Tibial artery (tissue), 4 donors: ENCODE results near the gene IL17B.

Experiments used
- DNase-seq, 2 donors: peaks; one replicate each; pipeline ENCODE4 v3.0.0-alpha.2; 2019
- H3K27ac ChIP-seq, 2 donors: fragments of 200-600 bp; sonication (generic) in 1 of 2; 1 replicate in 1 of 2; 2 replicates in 1 of 2; pipeline ENCODE4 v1.5.1; 2018 to 2019; ENCODE audit warnings: mild to moderate bottlenecking in 1 of 2
- H3K27me3 ChIP-seq, 2 donors: fragments of 200-600 bp; sonication (generic) in 1 of 2; one replicate each; pipeline versions ENCODE4 v1.5.1 to v1.6.0; 2016 to 2019
- H3K36me3 ChIP-seq, 3 donors: fragments of 200-600 bp; sonication (generic) in 2 of 3; one replicate each; pipeline ENCODE4 v1.5.1; 2016 to 2019; ENCODE audit warnings: mild to moderate bottlenecking in 2 of 3
- H3K4me1 ChIP-seq, 4 donors: fragments of 200-600 bp; sonication (generic) in 2 of 4; 1 replicate in 3 of 4; 2 replicates in 1 of 4; pipeline ENCODE4 v1.5.1; 2016 to 2019
- H3K4me3 ChIP-seq, 2 donors: fragments of 200-600 bp; sonication (generic) in 1 of 2; 1 replicate in 1 of 2; 2 replicates in 1 of 2; pipeline ENCODE4 v1.5.1; 2018 to 2019; ENCODE audit warnings: mild to moderate bottlenecking in 2 of 2
- H3K9me3 ChIP-seq, 3 donors: fragments of 200-600 bp; sonication (generic) in 1 of 3; one replicate each; pipeline ENCODE4 v1.5.1; 2016 to 2019
- CTCF ChIP-seq, 2 experiments: fragments of 200-600 bp in 1 of 2; fragments of 450-650 bp in 1 of 2; IDR thresholded peaks; one replicate each; pipeline ENCODE4 v1.5.1; 2017 to 2019; ENCODE audit warnings: antibody characterized with exemption in 2 of 2, mild to moderate bottlenecking in 1 of 2, moderate library complexity in 1 of 2
- intact Hi-C: fragments of 100-400 bp; cut with DNase I; formaldehyde crosslinking; loops from one replicate; pipeline ENCODE4 v1.15.0; 2023; ENCODE audit warnings: low total_unique reads

Gene IL17B

GRCh38 chr5:149421372-149421685 is 42.2 kb upstream of the IL17B start:
- Histone ChIP-seq H3K36me3 (peaks cover 88 to 99% (median 90%) of the 10 kb centered on the region in 3 donors), H3K4me1 (peaks cover 5 to 86% (median 74%) of the 10 kb centered on the region in 4 donors), H3K27ac (peak overlapping the region; percentile 90 to 98), H3K9me3 (no peaks in the 10 kb centered on the region), H3K27me3 (no peaks in the 10 kb centered on the region), H3K4me3 (peak overlapping the region; percentile 0 to 66)
- DNase-seq = no peak
- intact Hi-C loops = loop anchor here (5.0 kb wide), 1 partner anchor 39 kb away; no protein-coding TSS in a partner anchor
- no peak for TF ChIP-seq CTCF (IDR thresholded peaks at IDR 0.05)

GRCh38 chr5:149420545-149421371 is 41.7 kb upstream of the IL17B start:
- Histone ChIP-seq H3K4me1 (peaks cover 5 to 92% (median 75%) of the 10 kb centered on the region in 4 donors), H3K4me3 (peak overlapping the region; percentile 66 to 94), H3K27me3 (no peaks in the 10 kb centered on the region), H3K27ac (peak overlapping the region; percentile 90 to 98), H3K36me3 (peaks cover 88 to 99% (median 90%) of the 10 kb centered on the region in 3 donors), H3K9me3 (no peaks in the 10 kb centered on the region)
- TF ChIP-seq CTCF (IDR thresholded peaks at IDR 0.05) = no peak
- intact Hi-C loops = loop anchor here (5.0 kb wide), 1 partner anchor 38 kb away; no protein-coding TSS in a partner anchor
- peak; percentile 59 to 89 for DNase-seq

- Histone ChIP-seq H3K4me1 (peaks cover 5 to 100% (median 81%) of the 10 kb centered on the region in 4 donors), H3K36me3 (peaks cover 88 to 99% (median 90%) of the 10 kb centered on the region in 3 donors), H3K27me3 (no peaks in the 10 kb centered on the region), H3K9me3 (no peaks in the 10 kb centered on the region), H3K27ac (peak overlapping the region; percentile 90 to 98), H3K4me3 (peak overlapping the region; percentile 66 to 94)
- TF ChIP-seq CTCF (IDR thresholded peaks at IDR 0.05) = no peak
- no peak for DNase-seq
- intact Hi-C loops = loop anchor here (5.0 kb wide), 1 partner anchor 38 kb away; no protein-coding TSS in a partner anchor
Observed at GRCh38 chr5:149419859-149420544, 40.9 kb upstream of the IL17B start.

- Histone ChIP-seq H3K27ac (peak overlapping the region; percentile 90 to 98), H3K36me3 (peaks cover 88 to 99% (median 90%) of the 10 kb centered on the region in 3 donors), H3K9me3 (no peaks in the 10 kb centered on the region), H3K27me3 (no peaks in the 10 kb centered on the region), H3K4me1 (peaks cover 5 to 100% (median 86%) of the 10 kb centered on the region in 4 donors), H3K4me3 (peak overlapping the region; percentile 66 to 94)
- DNase-seq = no peak
- TF ChIP-seq CTCF (IDR thresholded peaks at IDR 0.05) = no peak
- intact Hi-C loops = no loop called here
Observed at GRCh38 chr5:149419532-149419858, 40.4 kb upstream of the IL17B start.

GRCh38 chr5:149418910-149419531 is 39.9 kb upstream of the IL17B start:
- H3K4me1 ChIP-seq = peaks cover 5 to 100% (median 86%) of the 10 kb centered on the region in 4 donors
- peak overlapping the region; percentile 90 to 98 for H3K27ac ChIP-seq
- H3K27me3 ChIP-seq = no peaks in the 10 kb centered on the region
- no peak for DNase-seq
- intact Hi-C loops = no loop called here
- H3K4me3 ChIP-seq = peak overlapping the region; percentile 66 to 94
- TF ChIP-seq CTCF (IDR thresholded peaks at IDR 0.05) = no peak
- peaks cover 88 to 99% (median 90%) of the 10 kb centered on the region in 3 donors for H3K36me3 ChIP-seq
- no peaks in the 10 kb centered on the region for H3K9me3 ChIP-seq
